HL-60 (cell line): ENCODE measurements around the gene FUT8.

Experiments
- GABPA ChIP-seq: IDR thresholded peaks from 2 replicates; pipeline ENCODE4 v1.6.1; 2012; ENCODE audit warnings: low read depth
- POLR2AphosphoS5 ChIP-seq: IDR thresholded peaks from 2 replicates; pipeline ENCODE4 v1.6.1; 2012; ENCODE audit warnings: low read depth
- TF ChIP-seq, protein P1 (sequence below): IDR thresholded peaks from one replicate; pipeline ENCODE4 v1.5.1; 2011; ENCODE audit warnings: low read length, control low read depth, inconsistent platforms; ENCODE audit not compliant: insufficient read depth
- TF ChIP-seq, protein P2 (sequence below): IDR thresholded peaks from 2 replicates; pipeline ENCODE4 v1.6.1; 2012; ENCODE audit warnings: low read depth; ENCODE audit not compliant: insufficient replicate concordance

DNA sequence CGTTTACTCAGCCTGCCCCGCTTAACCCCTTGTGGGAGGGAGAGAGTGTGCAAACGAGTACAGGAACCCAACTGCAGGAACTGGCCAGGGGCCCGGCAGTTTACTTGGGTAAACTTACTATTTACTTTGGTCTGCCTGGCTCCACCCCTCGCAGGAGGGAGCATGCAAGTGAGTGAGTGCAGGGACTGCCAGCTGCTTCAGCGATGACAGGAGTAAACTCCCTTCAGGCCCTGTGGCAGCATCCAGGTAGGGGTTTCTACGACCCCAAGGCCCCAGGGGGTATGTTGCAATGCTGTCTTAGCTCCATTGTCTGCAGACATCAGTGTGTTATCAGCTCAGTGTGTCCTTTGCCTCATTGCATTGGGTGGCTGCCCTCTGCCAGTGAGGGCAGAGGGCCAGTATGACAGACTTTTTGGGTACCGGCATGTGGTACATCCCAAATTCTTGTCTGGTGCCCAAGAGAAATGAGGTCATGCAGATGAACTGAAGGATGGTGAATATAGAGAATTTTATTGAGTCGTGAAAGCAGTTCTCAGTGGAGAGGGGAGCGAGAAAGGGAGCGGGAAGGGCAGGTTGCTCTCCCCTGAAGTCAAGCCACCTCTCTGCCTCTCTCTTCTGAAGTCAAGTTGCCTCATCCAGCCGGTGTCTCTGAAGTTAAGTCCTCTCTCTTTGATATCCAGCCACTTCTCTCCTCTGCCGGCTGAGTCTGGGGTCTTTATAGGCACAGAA, 181.8 kb downstream of the FUT8 start:
- TF ChIP-seq, protein P1, sequence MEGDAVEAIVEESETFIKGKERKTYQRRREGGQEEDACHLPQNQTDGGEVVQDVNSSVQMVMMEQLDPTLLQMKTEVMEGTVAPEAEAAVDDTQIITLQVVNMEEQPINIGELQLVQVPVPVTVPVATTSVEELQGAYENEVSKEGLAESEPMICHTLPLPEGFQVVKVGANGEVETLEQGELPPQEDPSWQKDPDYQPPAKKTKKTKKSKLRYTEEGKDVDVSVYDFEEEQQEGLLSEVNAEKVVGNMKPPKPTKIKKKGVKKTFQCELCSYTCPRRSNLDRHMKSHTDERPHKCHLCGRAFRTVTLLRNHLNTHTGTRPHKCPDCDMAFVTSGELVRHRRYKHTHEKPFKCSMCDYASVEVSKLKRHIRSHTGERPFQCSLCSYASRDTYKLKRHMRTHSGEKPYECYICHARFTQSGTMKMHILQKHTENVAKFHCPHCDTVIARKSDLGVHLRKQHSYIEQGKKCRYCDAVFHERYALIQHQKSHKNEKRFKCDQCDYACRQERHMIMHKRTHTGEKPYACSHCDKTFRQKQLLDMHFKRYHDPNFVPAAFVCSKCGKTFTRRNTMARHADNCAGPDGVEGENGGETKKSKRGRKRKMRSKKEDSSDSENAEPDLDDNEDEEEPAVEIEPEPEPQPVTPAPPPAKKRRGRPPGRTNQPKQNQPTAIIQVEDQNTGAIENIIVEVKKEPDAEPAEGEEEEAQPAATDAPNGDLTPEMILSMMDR: no peak
- TF ChIP-seq, protein P2, sequence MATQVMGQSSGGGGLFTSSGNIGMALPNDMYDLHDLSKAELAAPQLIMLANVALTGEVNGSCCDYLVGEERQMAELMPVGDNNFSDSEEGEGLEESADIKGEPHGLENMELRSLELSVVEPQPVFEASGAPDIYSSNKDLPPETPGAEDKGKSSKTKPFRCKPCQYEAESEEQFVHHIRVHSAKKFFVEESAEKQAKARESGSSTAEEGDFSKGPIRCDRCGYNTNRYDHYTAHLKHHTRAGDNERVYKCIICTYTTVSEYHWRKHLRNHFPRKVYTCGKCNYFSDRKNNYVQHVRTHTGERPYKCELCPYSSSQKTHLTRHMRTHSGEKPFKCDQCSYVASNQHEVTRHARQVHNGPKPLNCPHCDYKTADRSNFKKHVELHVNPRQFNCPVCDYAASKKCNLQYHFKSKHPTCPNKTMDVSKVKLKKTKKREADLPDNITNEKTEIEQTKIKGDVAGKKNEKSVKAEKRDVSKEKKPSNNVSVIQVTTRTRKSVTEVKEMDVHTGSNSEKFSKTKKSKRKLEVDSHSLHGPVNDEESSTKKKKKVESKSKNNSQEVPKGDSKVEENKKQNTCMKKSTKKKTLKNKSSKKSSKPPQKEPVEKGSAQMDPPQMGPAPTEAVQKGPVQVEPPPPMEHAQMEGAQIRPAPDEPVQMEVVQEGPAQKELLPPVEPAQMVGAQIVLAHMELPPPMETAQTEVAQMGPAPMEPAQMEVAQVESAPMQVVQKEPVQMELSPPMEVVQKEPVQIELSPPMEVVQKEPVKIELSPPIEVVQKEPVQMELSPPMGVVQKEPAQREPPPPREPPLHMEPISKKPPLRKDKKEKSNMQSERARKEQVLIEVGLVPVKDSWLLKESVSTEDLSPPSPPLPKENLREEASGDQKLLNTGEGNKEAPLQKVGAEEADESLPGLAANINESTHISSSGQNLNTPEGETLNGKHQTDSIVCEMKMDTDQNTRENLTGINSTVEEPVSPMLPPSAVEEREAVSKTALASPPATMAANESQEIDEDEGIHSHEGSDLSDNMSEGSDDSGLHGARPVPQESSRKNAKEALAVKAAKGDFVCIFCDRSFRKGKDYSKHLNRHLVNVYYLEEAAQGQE: no peak
- TF ChIP-seq POLR2AphosphoS5 (no peak), GABPA (no peak)
